MCF 10A (cell line): Measurements from ENCODE around the gene ZNF333. TPM values are rescaled to one million over a fixed set of nuclear protein-coding genes. Genes with fewer than 3 reads are reported as not detected.
"Not testable (repeated sequence)": the region's sequence is repeated elsewhere in the genome, so short reads cannot be mapped to it uniquely, and the experiment has no call there.

Experiments used
- BruUV-seq: library from RNA; stranded (reverse); fragments of 400-500 nt; replicated peaks from 2 replicates; lab custom pipeline; 2021; lab: Mats Ljungman, UMichigan
- CTCF ChIA-PET: fragments of 300-600 bp; sonication (Branson Sonifier 250); formaldehyde crosslinking; extraction: SDS; loops from one replicate; lab custom pipeline; 2021; ENCODE audit warnings: antibody characterized with exemption, inconsistent platforms; lab: Yijun Ruan, JAX
- POLR2A ChIA-PET: fragments of 300-600, 350-650 bp; sonication (Branson Sonifier 250); formaldehyde crosslinking; extraction: SDS; loops from one replicate; lab custom pipeline; 2020; ENCODE audit warnings: antibody characterized with exemption, inconsistent platforms; lab: Yijun Ruan, JAX
- DNase-seq: peaks from one replicate; pipeline ENCODE4 v3.0.0-alpha.2; 2018; ENCODE audit not compliant: unreplicated experiment
- H3K27ac Mint-ChIP-seq: one replicate; pipeline ENCODE4 v1.8.0; 2022; ENCODE audit warnings: mild to moderate bottlenecking, low read depth, mixed read lengths; ENCODE audit not compliant: unreplicated experiment
- H3K27me3 Mint-ChIP-seq: one replicate; pipeline ENCODE4 v1.8.0; 2022; ENCODE audit warnings: mixed read lengths; ENCODE audit not compliant: insufficient read depth, unreplicated experiment
- H3K36me3 Mint-ChIP-seq: one replicate; pipeline ENCODE4 v1.8.0; 2022; ENCODE audit warnings: mild to moderate bottlenecking, moderate library complexity, mixed read lengths; ENCODE audit not compliant: insufficient read depth, unreplicated experiment
- H3K4me1 Mint-ChIP-seq: one replicate; pipeline ENCODE4 v1.8.0; 2022; ENCODE audit warnings: mixed read lengths; ENCODE audit not compliant: insufficient read depth, unreplicated experiment
- H3K4me3 Mint-ChIP-seq: one replicate; pipeline ENCODE4 v1.8.0; 2022; ENCODE audit warnings: mild to moderate bottlenecking, moderate library complexity, mixed read lengths; ENCODE audit not compliant: unreplicated experiment
- H3K9me3 Mint-ChIP-seq: one replicate; pipeline ENCODE4 v1.8.0; 2022; ENCODE audit warnings: mixed read lengths; ENCODE audit not compliant: unreplicated experiment
- intact Hi-C: fragments of 100-400 bp; cut with micrococcal nuclease; formaldehyde crosslinking; loops from 2 replicates; pipeline ENCODE4 v1.14.1; 2022
- total RNA-seq: library from RNA; stranded (reverse); gene quantifications from 2 replicates; pipeline ENCODE4 v1.2.3, GENCODE V29; 2022
- TF ChIP-seq, protein P1 (sequence below): fragments of 200-600 bp; IDR thresholded peaks from one replicate; pipeline ENCODE4 v1.8.0; 2022; ENCODE audit warnings: antibody characterized with exemption, mild to moderate bottlenecking; ENCODE audit not compliant: unreplicated experiment

ZNF333 gene
- total RNA-seq, 1 experiment from 2014 or later, result 15.4 TPM

DNA sequence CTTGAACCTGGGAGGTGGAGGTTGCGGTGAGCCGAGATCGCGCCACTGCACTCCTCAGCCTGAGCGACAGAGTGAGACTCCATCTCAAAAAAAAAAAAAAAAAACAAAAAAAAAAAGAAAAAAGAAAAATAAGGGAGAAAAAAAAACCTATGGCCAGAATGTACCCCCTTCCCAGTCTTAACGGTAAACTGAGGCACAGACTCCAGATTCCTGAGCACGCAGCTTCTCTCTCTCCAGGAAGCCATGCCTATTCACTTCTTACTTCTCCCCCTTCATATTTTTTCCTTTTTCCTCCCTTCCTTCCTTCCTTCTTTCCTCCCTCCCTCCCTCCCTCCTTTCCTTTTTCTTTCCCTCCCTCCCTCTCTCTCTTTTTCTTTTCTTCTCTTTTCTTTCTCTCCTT lies 83.1 kb downstream of the ZNF333 start:
- Mint-ChIP-seq H3K4me1 (peaks cover 6% of the 10 kb centered on the region), H3K36me3 (peaks cover 45% of the 10 kb centered on the region), H3K27ac (no peak overlapping the region), H3K27me3 (no peaks in the 10 kb centered on the region), H3K9me3 (no peaks in the 10 kb centered on the region), H3K4me3 (no peak overlapping the region)
- no peak for DNase-seq
- intact Hi-C loops, result no loop called here
- ChIA-PET POLR2A (no interaction called here), CTCF (no interaction called here)
- TF ChIP-seq, protein P1, sequence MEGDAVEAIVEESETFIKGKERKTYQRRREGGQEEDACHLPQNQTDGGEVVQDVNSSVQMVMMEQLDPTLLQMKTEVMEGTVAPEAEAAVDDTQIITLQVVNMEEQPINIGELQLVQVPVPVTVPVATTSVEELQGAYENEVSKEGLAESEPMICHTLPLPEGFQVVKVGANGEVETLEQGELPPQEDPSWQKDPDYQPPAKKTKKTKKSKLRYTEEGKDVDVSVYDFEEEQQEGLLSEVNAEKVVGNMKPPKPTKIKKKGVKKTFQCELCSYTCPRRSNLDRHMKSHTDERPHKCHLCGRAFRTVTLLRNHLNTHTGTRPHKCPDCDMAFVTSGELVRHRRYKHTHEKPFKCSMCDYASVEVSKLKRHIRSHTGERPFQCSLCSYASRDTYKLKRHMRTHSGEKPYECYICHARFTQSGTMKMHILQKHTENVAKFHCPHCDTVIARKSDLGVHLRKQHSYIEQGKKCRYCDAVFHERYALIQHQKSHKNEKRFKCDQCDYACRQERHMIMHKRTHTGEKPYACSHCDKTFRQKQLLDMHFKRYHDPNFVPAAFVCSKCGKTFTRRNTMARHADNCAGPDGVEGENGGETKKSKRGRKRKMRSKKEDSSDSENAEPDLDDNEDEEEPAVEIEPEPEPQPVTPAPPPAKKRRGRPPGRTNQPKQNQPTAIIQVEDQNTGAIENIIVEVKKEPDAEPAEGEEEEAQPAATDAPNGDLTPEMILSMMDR, result no peak
- no TSS peak for BruUV-seq

DNA sequence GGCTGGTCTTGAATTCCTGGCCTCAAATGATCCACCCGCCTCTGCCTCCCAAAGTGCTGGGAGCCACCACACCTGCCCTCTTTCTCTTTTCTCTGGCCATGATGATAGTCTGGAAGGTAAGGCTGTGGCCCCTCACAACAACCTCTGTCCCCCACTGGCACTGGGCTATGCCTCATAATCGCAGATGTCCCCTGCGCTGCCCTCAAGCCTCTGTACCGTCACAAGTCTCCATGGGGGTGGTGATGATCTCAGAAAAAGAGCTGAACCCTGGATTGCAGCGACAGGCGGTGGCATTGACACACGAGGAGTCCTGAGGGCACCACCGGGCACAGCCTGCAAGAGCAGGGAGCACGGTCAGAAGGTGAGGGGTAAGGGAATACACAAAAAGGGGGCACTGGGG lies 83.9 kb downstream of the ZNF333 start:
- intact Hi-C loops, result not testable (repeated sequence)
- CTCF ChIA-PET, result interaction anchor here (4.0 kb wide), 1 partner anchor 12 kb away, joined by 36 read pairs; no protein-coding TSS in a partner anchor
- peaks cover 38% of the 10 kb centered on the region for H3K36me3 Mint-ChIP-seq

DNA sequence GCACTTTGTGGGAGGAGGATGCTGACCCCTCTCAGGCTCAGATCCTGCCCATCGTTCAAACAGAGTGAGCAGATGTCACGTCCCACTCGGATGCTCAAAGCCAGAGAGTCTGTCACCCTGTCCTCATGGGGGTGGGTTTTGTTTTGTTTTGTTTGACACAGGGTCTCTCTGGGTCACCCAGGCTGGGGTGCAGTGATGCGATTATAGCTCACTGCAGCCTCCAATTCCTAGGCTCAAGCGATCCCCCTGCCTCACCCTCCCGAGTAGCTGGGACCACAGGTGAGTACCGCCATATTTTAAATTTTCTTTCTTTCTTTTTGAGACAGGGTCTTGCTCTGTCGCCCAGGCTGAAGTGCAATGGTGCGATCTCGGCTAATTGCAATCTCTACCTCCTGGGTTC lies 84.5 kb downstream of the ZNF333 start:
- TF ChIP-seq, protein P1, result no peak
- H3K9me3 Mint-ChIP-seq, result no peaks in the 10 kb centered on the region
- DNase-seq, result no peak
- intact Hi-C loops, result no loop called here
- H3K4me3 Mint-ChIP-seq, result no peak overlapping the region
- CTCF ChIA-PET, result interaction anchor here (0.5 to 4.0 kb wide), 4 partner anchors 12 to 601 kb away, joined by 3 to 36 read pairs (median 4); no protein-coding TSS in a partner anchor
- POLR2A ChIA-PET, result no interaction called here
- peaks cover 6% of the 10 kb centered on the region for H3K4me1 Mint-ChIP-seq
- H3K27me3 Mint-ChIP-seq, result no peaks in the 10 kb centered on the region
- no TSS peak for BruUV-seq
- H3K36me3 Mint-ChIP-seq, result peaks cover 35% of the 10 kb centered on the region
- no peak overlapping the region for H3K27ac Mint-ChIP-seq

More for the DNA sequence above, 83.9 kb downstream of the ZNF333 start:
- H3K9me3 Mint-ChIP-seq, POLR2A ChIA-PET, DNase-seq, H3K4me3 Mint-ChIP-seq, H3K27me3 Mint-ChIP-seq, BruUV-seq, H3K4me1 Mint-ChIP-seq, H3K27ac Mint-ChIP-seq: not testable (repeated sequence)

DNA sequence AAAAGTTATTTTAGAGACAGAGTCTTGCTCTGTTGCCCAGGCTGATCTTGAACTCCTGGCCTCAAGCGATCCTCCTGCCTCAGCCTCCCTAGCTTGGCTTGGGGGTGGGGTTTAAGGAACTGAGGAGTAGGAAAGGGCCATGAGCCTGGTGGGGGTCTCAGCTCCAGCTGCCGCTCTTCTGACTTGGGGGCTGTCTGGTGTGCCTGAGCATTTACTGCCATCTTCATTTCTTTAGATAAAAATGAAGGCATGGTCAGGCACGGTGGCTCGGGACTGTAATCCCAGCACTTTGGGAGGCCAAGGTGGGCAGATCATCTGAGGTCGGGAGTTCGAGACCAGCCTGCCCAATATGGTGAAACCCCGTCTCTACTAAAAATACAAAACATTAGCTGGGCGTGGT lies 85.5 kb downstream of the ZNF333 start:
- POLR2A ChIA-PET, result interaction anchor here (0.6 to 0.7 kb wide), 2 partner anchors 202 to 370 kb away, joined by 3 read pairs; no protein-coding TSS in a partner anchor
- intact Hi-C loops, result loop anchor here (5.0 kb wide), 1 partner anchor 88 kb away; no protein-coding TSS in a partner anchor
- not testable (repeated sequence) for BruUV-seq, H3K9me3 Mint-ChIP-seq, DNase-seq, H3K4me1 Mint-ChIP-seq, H3K27ac Mint-ChIP-seq, H3K27me3 Mint-ChIP-seq
- CTCF ChIA-PET, result interaction anchor here (0.6 to 4.0 kb wide), 2 partner anchors 11 to 130 kb away, joined by 3 to 36 read pairs; no protein-coding TSS in a partner anchor
- Mint-ChIP-seq H3K4me3 (peak overlapping the region; percentile 74), H3K36me3 (peaks cover 25% of the 10 kb centered on the region)

DNA sequence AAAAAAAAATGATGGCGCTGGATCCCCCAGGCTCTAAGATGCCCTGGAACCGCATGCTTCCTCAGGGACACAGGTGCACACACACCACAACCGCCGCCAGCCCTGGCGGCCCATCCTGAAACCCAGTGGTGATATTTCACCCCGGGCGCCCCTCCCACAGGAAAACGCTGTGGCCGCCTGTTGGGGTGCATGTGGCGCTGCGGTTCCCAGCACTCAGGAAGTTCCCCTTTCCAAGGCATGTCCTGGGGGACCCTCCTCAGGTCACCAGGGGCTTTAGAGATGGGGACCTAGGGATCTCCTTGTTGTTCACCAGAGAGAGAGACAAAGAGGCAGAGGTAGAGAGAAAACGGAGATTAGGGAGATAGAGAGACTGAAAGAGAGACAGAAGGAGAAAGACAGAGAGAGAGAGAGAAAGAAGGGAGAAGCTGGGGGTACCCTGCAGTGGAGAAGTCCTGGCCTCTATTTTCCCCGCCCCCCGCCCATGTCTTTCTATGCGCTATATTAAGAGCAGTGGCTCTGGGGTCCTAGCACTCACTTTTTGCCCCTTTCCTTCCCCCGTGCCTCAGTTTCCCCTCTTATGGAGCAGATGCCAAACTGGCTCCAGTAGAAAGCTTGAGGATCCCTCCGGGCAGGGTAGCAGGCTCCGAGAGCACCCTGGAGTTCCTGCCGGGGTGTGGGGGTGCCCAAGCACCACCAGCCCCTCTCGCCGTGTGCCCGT lies 86.2 kb downstream of the ZNF333 start:
- peaks cover 6% of the 10 kb centered on the region for H3K4me1 Mint-ChIP-seq
- DNase-seq, result peak; percentile 3
- H3K4me3 Mint-ChIP-seq, result peak overlapping the region; percentile 74
- CTCF ChIA-PET, result interaction anchor here (0.6 to 4.0 kb wide), 7 partner anchors 10 to 751 kb away, joined by 3 to 36 read pairs (median 3); no protein-coding TSS in a partner anchor
- POLR2A ChIA-PET, result interaction anchor here (1.5 to 1.8 kb wide), 2 partner anchors 10 to 86 kb away, joined by 5 to 6 read pairs; partner anchors contain the start of gene ZNF333
- intact Hi-C loops, result loop anchor here (5.0 kb wide), 1 partner anchor 89 kb away; no protein-coding TSS in a partner anchor
- H3K27ac Mint-ChIP-seq, result peak overlapping the region; percentile 53
- no peaks in the 10 kb centered on the region for H3K27me3 Mint-ChIP-seq
- BruUV-seq, result no TSS peak
- TF ChIP-seq, protein P1, result no peak
- H3K9me3 Mint-ChIP-seq, result no peaks in the 10 kb centered on the region
- peaks cover 20% of the 10 kb centered on the region for H3K36me3 Mint-ChIP-seq

DNA sequence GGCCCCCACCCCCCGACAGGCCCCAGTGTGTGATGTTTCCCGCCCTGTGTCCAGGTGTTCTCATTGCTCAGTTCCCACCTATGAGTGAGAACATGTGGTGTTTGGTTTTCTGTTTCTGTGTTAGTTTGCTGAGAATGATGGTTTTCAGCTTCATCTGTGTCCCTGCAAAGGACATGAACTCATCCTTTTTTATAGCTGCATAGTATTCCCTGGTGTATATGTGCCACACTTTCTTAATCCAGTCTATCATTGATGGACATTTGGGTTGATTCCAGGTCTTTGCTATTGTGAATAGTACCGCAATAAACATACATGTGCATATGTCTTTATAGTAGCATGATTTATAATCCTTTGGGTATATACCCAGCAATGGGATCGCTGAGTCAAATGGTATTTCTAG lies 87.8 kb downstream of the ZNF333 start:
- BruUV-seq, H3K4me3 Mint-ChIP-seq, DNase-seq, H3K27me3 Mint-ChIP-seq, H3K4me1 Mint-ChIP-seq, H3K27ac Mint-ChIP-seq, H3K9me3 Mint-ChIP-seq: not testable (repeated sequence)
- H3K36me3 Mint-ChIP-seq, result peaks cover 12% of the 10 kb centered on the region
- ChIA-PET POLR2A (interaction anchor here (0.7 to 1.8 kb wide), 5 partner anchors 8 to 268 kb away, joined by 3 to 5 read pairs (median 3); no protein-coding TSS in a partner anchor), CTCF (interaction anchor here (0.6 to 4.0 kb wide), 7 partner anchors 9 to 206 kb away, joined by 3 to 36 read pairs (median 3); partner anchors contain the start of gene NDUFB7)
- intact Hi-C loops, result loop anchor here (5.0 kb wide), 1 partner anchor 90 kb away; no protein-coding TSS in a partner anchor
